Breast epithelium (tissue), 3 donors: ENCODE data around the gene CHST15.

ENCODE experiments used
- CTCF ChIP-seq, 3 donors: fragments of 450-650 bp; IDR thresholded peaks; one replicate each; pipeline ENCODE4 v1.5.1; 2016 to 2017; ENCODE audit warnings: antibody characterized with exemption in 3 of 3, mild to moderate bottlenecking in 3 of 3, moderate library complexity in 3 of 3
- POLR2A ChIP-seq: fragments of 450-650 bp; IDR thresholded peaks from one replicate; pipeline ENCODE4 v1.6.1; 2016; ENCODE audit warnings: antibody characterized with exemption, mild to moderate bottlenecking, moderate library complexity
- POLR2AphosphoS5 ChIP-seq, 3 donors: sonication (generic); formaldehyde crosslinking; IDR thresholded peaks; one replicate each; pipeline ENCODE4 v1.6.1; 2017; ENCODE audit warnings: antibody characterized with exemption in 3 of 3

GRCh38 chr10:124005091-124005490, 88.3 kb downstream of the CHST15 start:
- TF ChIP-seq CTCF (IDR thresholded peaks at IDR 0.05) (no peak), POLR2A (no peak), POLR2AphosphoS5 (IDR thresholded peaks at IDR 0.05) (no peak)
